ENCODE measurements around the gene CHRDL2.

- no peak for TF ChIP-seq ELF1 (IDR thresholded peaks at IDR 0.05)
- TF ChIP-seq SIN3A (IDR thresholded peaks at IDR 0.05; ENCODE audit: borderline replicate concordance, low read depth, low read length) = no peak
- TF ChIP-seq RCOR1 (IDR thresholded peaks at IDR 0.05; ENCODE audit: low read length) = no peak
- TF ChIP-seq, protein P1, sequence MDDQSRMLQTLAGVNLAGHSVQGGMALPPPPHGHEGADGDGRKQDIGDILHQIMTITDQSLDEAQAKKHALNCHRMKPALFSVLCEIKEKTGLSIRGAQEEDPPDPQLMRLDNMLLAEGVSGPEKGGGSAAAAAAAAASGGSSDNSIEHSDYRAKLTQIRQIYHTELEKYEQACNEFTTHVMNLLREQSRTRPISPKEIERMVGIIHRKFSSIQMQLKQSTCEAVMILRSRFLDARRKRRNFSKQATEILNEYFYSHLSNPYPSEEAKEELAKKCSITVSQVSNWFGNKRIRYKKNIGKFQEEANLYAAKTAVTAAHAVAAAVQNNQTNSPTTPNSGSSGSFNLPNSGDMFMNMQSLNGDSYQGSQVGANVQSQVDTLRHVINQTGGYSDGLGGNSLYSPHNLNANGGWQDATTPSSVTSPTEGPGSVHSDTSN (IDR thresholded peaks at IDR 0.05) = no peak
- TF ChIP-seq, protein P2, sequence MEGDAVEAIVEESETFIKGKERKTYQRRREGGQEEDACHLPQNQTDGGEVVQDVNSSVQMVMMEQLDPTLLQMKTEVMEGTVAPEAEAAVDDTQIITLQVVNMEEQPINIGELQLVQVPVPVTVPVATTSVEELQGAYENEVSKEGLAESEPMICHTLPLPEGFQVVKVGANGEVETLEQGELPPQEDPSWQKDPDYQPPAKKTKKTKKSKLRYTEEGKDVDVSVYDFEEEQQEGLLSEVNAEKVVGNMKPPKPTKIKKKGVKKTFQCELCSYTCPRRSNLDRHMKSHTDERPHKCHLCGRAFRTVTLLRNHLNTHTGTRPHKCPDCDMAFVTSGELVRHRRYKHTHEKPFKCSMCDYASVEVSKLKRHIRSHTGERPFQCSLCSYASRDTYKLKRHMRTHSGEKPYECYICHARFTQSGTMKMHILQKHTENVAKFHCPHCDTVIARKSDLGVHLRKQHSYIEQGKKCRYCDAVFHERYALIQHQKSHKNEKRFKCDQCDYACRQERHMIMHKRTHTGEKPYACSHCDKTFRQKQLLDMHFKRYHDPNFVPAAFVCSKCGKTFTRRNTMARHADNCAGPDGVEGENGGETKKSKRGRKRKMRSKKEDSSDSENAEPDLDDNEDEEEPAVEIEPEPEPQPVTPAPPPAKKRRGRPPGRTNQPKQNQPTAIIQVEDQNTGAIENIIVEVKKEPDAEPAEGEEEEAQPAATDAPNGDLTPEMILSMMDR (IDR thresholded peaks at IDR 0.05) = no peak
- no peak for TF ChIP-seq YY1 (IDR thresholded peaks at IDR 0.05; ENCODE audit: low read depth)
- TF ChIP-seq TAF1 (IDR thresholded peaks at IDR 0.05; ENCODE audit: borderline replicate concordance, low read depth, low read length) = no peak
- no peak for TF ChIP-seq REST (IDR thresholded peaks at IDR 0.05; ENCODE audit: low read depth, low read length)
- TF ChIP-seq EP300 (IDR thresholded peaks at IDR 0.05; ENCODE audit: borderline replicate concordance in 1 of 2, low read depth in 1 of 2, low read length in 1 of 2) = no peak
- TF ChIP-seq FOSL2 (IDR thresholded peaks at IDR 0.05; ENCODE audit: borderline replicate concordance, low read depth) = no peak
- no peak for TF ChIP-seq POLR2AphosphoS5 (IDR thresholded peaks at IDR 0.05; ENCODE audit: low read depth, low read length)
Measured at GRCh38 chr11:74709175-74709574, 22.1 kb downstream of the CHRDL2 start.
